Activated CD4-positive, alpha-beta memory T cell treated with anti-CD3 and anti-CD28 coated beads for 36 hours (primary cell): ENCODE results near the gene FAIM2. TPM values are rescaled to one million over a fixed set of nuclear protein-coding genes. Genes with fewer than 3 reads are reported as not detected.

ENCODE experiments used
- CTCF ChIA-PET: fragments of 350-600 bp; sonication (Branson Sonifier 250); formaldehyde crosslinking; loops from one replicate; lab custom pipeline; 2021; ENCODE audit warnings: antibody characterized with exemption, inconsistent platforms; lab: Charles Lee
- POLR2A ChIA-PET: fragments of 350-600 bp; sonication (Branson Sonifier 250); formaldehyde crosslinking; loops from one replicate; lab custom pipeline; 2021; ENCODE audit warnings: antibody characterized with exemption; lab: Charles Lee
- DNase-seq: peaks from one replicate; pipeline ENCODE4 v3.0.0-alpha.2; 2020
- H3K27ac Mint-ChIP-seq: one replicate; pipeline ENCODE4 v1.8.0; 2021; ENCODE audit warnings: mixed read lengths
- H3K27me3 Mint-ChIP-seq: one replicate; pipeline ENCODE4 v1.8.0; 2021; ENCODE audit warnings: mixed read lengths
- H3K36me3 Mint-ChIP-seq: one replicate; pipeline ENCODE4 v1.8.0; 2021; ENCODE audit warnings: mixed read lengths
- H3K4me1 Mint-ChIP-seq: one replicate; pipeline ENCODE4 v1.8.0; 2021; ENCODE audit warnings: low read depth, mixed read lengths
- H3K4me3 Mint-ChIP-seq: one replicate; pipeline ENCODE4 v1.8.0; 2021; ENCODE audit warnings: mild to moderate bottlenecking, mixed read lengths
- H3K9me3 Mint-ChIP-seq: one replicate; pipeline ENCODE4 v1.8.0; 2021; ENCODE audit warnings: mixed read lengths
- intact Hi-C: fragments of 100-400 bp; cut with micrococcal nuclease; formaldehyde crosslinking; loops from one replicate; pipeline ENCODE4 v1.15.1; 2023
- total RNA-seq, 2 experiments: library from RNA; stranded (reverse); gene quantifications; one replicate each; pipeline ENCODE4 v1.2.3, GENCODE V29; 2021

The FAIM2 gene
- total RNA-seq, 2 experiments from 2014 or later: 1.7 to 2.1 TPM

DNA sequence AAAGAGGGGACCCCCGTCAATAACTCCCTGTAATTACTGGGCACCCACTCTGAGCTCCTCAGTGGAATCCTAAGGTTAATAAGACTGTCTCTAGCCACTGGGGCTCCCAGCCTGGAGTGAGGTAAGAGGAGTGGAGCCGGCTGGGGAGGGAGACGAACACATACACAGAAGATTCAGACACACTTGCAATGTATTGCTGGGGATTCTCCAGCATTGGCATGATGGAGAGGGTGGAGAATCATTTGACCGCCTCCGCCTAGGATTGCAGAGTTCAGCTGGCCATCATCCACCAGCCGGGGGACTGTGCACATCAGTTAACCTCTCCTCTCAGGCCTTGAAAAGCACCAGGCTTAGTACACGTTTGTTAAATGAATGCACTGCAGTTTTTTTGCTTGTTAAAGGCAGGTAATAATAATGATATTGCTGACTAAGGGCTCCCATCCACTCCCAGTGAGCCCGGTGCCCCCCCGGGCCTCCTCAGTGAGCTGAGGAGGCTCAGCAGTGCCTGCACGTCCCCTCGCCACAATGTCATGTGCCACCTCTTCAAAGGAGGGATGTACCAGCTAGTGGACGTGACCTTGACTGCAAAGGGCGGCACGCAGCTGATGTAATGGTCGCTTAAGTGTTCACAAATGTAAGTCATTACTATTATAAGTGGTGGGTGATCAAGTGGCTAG is 20.3 kb upstream of the FAIM2 start:
- Mint-ChIP-seq H3K4me3 (no peak overlapping the region), H3K27me3 (no peaks in the 10 kb centered on the region), H3K9me3 (no peaks in the 10 kb centered on the region), H3K27ac (no peak overlapping the region), H3K36me3 (no peaks in the 10 kb centered on the region), H3K4me1 (no peaks in the 10 kb centered on the region)
- ChIA-PET CTCF (interaction anchor here (0.5 to 1.0 kb wide), 2 partner anchors 115 to 146 kb away, joined by 3 read pairs; no protein-coding TSS in a partner anchor), POLR2A (no interaction called here)
- no peak for DNase-seq
- intact Hi-C loops: no loop called here

DNA sequence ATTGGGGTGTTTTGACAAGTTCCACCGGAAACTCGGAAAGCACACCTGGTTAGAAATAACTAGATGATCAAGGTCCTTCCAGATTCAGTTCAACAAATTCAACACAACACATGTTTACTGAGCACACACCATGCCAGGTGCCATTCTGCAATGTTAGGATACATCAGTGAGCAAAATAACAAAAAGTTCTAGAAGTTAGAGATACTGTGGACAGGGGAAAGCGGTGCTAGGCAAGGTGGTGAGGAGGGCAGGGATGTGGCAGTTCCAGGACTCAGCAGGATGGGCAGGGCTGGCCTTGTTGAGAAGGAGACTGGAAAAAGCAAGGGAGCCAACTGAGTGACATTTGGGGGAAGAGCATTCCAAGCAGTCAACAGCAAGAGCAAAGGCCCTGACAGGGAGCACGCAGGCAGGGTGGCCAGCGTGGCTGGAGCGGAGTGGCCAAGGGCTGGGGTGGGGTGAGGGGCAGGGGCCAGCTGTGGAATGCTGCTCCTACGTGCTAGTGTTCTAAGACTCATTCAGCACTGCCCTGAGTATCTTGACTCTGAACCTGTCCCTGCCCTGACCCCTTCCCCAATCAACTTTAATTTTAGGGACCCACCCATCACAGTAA is 19.4 kb upstream of the FAIM2 start:
- POLR2A ChIA-PET: no interaction called here
- CTCF ChIA-PET: interaction anchor here (1.2 kb wide), 1 partner anchor 56 kb away, joined by 4 read pairs; no protein-coding TSS in a partner anchor
- Mint-ChIP-seq H3K27ac (no peak overlapping the region), H3K9me3 (no peaks in the 10 kb centered on the region), H3K4me3 (no peak overlapping the region), H3K36me3 (no peaks in the 10 kb centered on the region), H3K27me3 (no peaks in the 10 kb centered on the region), H3K4me1 (no peaks in the 10 kb centered on the region)
- intact Hi-C loops: no loop called here
- DNase-seq: no peak

DNA sequence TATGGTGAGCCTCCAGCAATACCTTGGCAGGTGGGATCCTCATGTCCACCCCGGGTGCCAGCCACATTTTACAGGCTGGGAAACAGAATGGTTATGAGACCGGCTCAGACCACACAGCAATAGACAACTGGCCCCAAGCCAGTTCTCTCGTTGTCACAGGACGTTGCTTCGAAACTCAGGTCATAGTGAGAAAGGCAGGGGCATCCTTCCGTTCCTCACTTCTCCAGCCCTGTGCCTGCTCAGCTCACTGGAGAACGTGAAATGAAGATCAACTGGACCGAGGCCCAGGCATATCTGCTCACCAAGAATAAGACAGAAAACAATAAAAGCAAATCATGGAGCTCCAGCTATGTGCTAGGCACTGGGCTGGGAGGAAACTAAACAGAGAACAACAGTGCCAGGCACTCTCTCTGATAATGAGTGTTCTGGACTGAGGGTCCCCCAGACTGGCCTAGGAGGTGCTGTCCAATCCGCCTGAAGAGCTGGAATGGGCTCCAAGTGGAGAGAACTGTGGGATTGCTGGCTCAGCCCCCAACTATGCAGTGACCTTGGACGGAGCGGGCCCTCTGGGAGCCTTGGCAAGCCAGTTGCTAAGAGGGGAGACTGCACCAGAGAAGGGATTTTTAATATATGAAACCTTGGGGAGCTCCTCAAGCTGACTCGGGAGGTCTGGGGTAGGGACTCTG is 18.8 kb upstream of the FAIM2 start:
- H3K27ac Mint-ChIP-seq: no peak overlapping the region
- H3K4me3 Mint-ChIP-seq: no peak overlapping the region
- CTCF ChIA-PET: interaction anchor here (1.2 kb wide), 1 partner anchor 55 kb away, joined by 4 read pairs; no protein-coding TSS in a partner anchor
- H3K36me3 Mint-ChIP-seq: no peaks in the 10 kb centered on the region
- no peaks in the 10 kb centered on the region for H3K27me3 Mint-ChIP-seq
- H3K9me3 Mint-ChIP-seq: no peaks in the 10 kb centered on the region
- no peaks in the 10 kb centered on the region for H3K4me1 Mint-ChIP-seq
- intact Hi-C loops: no loop called here
- POLR2A ChIA-PET: no interaction called here
- DNase-seq: no peak

DNA sequence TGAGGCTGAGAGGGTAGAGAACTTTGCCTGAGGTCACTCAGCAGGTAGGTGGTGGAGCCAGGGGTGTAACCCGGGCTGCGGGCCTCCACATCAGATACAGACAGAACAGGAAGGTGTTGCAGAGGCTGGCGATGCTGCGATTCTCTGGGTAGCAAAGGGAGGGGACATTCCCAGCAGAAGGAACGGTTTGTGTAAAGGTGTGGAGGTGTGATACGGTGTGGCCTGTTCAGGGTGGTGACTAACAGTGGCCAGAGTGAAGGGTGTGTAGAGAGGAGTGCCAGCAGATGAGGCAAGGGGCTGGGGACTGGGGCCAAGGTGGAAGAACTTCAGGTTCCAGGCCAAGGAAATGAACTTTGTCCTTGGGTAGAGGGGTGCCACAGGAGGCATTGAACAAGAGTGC is 18.2 kb upstream of the FAIM2 start:
- H3K27ac Mint-ChIP-seq: no peak overlapping the region
- intact Hi-C loops: no loop called here
- ChIA-PET CTCF (interaction anchor here (1.2 kb wide), 1 partner anchor 55 kb away, joined by 4 read pairs; no protein-coding TSS in a partner anchor), POLR2A (no interaction called here)
- H3K9me3 Mint-ChIP-seq: no peaks in the 10 kb centered on the region
- no peak for DNase-seq
- H3K27me3 Mint-ChIP-seq: peaks cover 1% of the 10 kb centered on the region
- no peaks in the 10 kb centered on the region for H3K4me1 Mint-ChIP-seq
- no peak overlapping the region for H3K4me3 Mint-ChIP-seq
- no peaks in the 10 kb centered on the region for H3K36me3 Mint-ChIP-seq

DNA sequence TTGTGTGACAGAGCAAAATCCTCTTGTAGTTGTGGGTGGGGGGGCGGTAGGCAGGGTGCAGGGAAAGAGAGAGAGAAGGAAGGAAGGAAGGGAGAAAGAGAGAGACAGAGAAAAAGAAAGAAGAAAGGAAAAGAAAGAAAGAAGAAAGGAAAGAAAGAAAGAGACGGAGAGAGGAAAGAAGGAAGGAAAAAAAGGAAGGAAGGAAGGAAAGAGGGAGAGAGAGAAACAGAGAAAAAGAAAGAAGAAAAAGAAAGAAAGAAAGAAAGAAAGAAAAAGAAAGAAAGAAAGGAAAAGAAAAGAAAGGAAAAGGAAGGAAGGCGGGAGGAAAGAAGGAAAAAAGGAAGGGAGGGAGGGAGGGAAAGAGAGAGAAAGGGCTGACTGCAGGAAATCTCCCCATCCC is 17.6 kb upstream of the FAIM2 start:
- ChIA-PET POLR2A (no interaction called here), CTCF (no interaction called here)

DNA sequence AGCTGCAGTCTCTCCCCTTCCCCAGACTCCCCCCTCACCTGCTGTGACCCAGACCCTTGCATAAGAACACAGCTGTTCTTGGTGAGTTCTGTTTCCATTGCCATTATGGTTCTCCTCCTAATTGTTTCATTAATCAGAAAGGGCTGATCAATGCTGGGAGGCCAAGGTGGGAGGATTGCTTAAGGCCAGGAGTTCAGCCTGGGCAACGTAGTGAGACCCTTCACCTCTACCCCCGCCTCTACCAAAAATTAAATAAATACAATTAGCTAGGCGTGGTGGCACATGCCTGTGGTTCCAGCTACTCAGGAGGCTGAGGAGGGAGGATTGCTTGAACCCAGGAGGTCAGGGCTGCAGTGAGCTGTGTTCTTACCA is 17.2 kb upstream of the FAIM2 start:
- CTCF ChIA-PET: no interaction called here
- no peaks in the 10 kb centered on the region for H3K36me3 Mint-ChIP-seq
- intact Hi-C loops: no loop called here
- POLR2A ChIA-PET: no interaction called here
- H3K9me3 Mint-ChIP-seq: no peaks in the 10 kb centered on the region
- H3K27ac Mint-ChIP-seq: no peak overlapping the region
- H3K4me1 Mint-ChIP-seq: no peaks in the 10 kb centered on the region
- no peak for DNase-seq
- H3K27me3 Mint-ChIP-seq: peaks cover 2% of the 10 kb centered on the region
- H3K4me3 Mint-ChIP-seq: no peak overlapping the region

More for the DNA sequence above, 17.6 kb upstream of the FAIM2 start:
- Mint-ChIP-seq H3K9me3 (no peaks in the 10 kb centered on the region), H3K4me3 (no peak overlapping the region), H3K27ac (no peak overlapping the region), H3K4me1 (no peaks in the 10 kb centered on the region), H3K27me3 (peaks cover 2% of the 10 kb centered on the region), H3K36me3 (no peaks in the 10 kb centered on the region)
- no peak for DNase-seq
- intact Hi-C loops: no loop called here

DNA sequence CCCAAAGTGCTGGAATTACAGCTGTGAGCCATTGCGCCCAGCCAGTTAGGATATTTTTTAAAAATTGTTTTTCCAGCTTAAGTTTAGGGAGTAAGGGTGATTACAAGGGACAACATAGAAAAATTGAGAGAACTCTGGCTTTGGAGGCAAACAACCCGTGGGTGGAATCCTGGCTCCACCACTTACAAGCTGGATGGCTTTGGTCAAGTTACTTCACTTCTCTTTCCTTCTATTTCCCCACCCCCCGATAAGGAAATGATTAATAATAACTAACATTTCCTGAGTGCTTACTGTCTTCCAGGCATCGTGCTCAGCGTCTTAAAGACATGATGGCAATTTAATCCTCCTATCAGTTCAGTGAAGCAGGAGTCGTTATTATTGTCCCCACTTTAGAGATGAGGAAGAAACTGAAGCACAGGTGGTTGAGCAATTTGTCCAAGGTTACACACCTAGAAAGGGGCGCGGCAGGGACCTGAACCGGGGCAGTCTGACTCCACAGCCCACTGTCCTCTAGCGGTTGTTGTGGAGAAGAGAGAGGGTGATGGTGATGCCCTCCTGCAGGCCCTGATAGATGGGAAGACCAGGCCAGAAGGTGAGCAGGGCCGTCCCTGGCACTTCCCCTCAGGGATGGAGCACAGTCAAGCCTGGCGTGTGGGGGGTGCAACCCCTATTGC is 16.7 kb upstream of the FAIM2 start:
- H3K27ac Mint-ChIP-seq: no peak overlapping the region

DNA sequence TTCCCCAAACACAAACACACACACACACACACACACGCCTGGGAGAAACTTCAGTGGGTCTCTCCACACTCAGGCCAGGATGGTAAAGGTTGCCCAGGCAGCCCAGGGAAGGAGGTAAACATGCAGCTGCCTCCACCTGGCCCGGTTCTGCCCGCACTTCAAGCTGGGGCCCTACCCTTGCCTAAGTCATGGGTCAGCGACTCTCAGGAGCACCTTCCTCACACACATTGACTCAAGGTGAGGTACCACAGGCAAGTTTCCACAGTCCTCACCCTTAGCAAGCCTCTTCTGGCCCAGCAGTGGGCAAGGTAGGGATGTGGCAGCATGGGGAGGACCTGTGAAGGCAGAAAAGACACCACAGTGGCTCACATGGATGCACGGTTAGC is 14.1 kb upstream of the FAIM2 start:
- ChIA-PET POLR2A (no interaction called here), CTCF (no interaction called here)
- DNase-seq: no peak
- no peak overlapping the region for H3K27ac Mint-ChIP-seq
- H3K4me1 Mint-ChIP-seq: no peaks in the 10 kb centered on the region
- H3K4me3 Mint-ChIP-seq: no peak overlapping the region
- H3K9me3 Mint-ChIP-seq: no peaks in the 10 kb centered on the region
- H3K27me3 Mint-ChIP-seq: peaks cover 2% of the 10 kb centered on the region
- no peaks in the 10 kb centered on the region for H3K36me3 Mint-ChIP-seq
- intact Hi-C loops: no loop called here

More for the DNA sequence above, 16.7 kb upstream of the FAIM2 start:
- no peaks in the 10 kb centered on the region for H3K36me3 Mint-ChIP-seq
- no peak overlapping the region for H3K4me3 Mint-ChIP-seq
- DNase-seq: no peak
- intact Hi-C loops: no loop called here
- POLR2A ChIA-PET: no interaction called here
- H3K27me3 Mint-ChIP-seq: peaks cover 2% of the 10 kb centered on the region
- CTCF ChIA-PET: no interaction called here
- H3K4me1 Mint-ChIP-seq: no peaks in the 10 kb centered on the region
- no peaks in the 10 kb centered on the region for H3K9me3 Mint-ChIP-seq

DNA sequence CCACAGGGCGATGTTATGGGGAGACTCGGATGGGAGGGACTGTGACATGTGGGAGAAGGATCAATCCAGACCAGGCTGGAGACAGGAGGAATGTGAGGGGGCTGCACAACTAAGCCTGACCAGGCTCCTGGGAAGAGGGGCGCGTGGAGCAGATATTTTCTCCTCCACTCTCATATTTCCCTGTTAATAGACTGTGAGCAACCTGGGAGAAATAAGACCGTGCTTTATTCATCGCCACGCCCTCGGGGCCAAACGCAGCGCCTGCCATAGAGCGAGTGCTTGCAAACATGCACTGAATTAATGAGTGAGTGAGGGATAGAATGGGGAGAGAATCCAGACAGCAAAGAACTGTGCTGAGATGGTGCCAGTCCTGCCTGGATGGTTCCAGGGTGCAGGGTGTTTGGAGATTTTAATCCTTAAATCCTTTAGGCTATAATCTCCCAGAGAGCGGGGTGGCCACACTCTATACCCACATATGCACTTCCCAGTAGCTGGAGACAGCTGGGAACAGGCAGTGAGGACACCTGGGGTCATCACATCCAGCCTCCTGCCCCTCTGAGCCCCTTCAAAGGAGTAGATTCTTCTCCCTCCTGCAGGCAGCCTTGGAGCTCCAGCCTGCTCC is 13.6 kb upstream of the FAIM2 start:
- POLR2A ChIA-PET: no interaction called here
- Mint-ChIP-seq H3K9me3 (no peaks in the 10 kb centered on the region), H3K36me3 (no peaks in the 10 kb centered on the region), H3K4me1 (no peaks in the 10 kb centered on the region), H3K4me3 (no peak overlapping the region), H3K27me3 (peaks cover 2% of the 10 kb centered on the region), H3K27ac (no peak overlapping the region)
- intact Hi-C loops: no loop called here
- CTCF ChIA-PET: no interaction called here
- no peak for DNase-seq

DNA sequence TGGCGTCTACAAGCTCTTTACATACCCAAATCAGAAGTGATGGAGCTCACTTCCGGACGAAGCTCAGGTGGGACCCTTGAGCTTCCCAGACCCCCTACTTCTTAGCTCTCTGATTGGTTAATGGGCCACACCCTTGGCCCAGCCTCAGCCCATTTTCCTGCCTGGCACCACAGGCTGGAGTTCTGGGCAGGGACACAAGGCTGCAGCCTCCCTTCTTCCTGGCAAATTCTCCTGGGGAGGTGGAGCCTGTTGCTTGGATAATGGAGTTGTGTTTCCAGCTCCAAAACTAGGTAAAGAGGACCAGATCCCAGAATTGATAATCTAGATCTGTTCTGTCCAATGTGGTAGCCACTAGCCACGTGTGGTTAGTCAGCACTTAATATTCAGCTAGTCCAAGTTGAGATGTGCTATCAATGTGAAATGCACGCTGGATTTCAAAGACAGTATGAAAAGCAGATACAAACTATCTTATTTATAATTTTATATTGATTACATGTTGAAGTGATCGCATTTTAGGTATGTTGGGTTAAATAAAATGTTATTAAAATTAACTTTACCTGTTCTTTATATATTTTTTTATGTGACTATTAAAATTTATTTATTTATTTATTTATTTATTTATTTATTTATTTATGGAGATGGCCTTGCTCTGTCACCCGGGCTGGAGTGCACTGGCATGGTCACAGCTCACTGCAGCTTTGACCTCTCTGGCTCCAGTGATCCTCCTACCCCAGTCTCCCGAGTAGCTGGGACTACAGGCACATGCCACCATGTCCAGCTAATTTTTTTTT is 12.6 kb upstream of the FAIM2 start:
- Mint-ChIP-seq H3K36me3 (no peaks in the 10 kb centered on the region), H3K27me3 (peaks cover 2% of the 10 kb centered on the region), H3K9me3 (no peaks in the 10 kb centered on the region), H3K27ac (no peak overlapping the region), H3K4me3 (no peak overlapping the region), H3K4me1 (no peaks in the 10 kb centered on the region)
- DNase-seq: no peak
- intact Hi-C loops: no loop called here
- POLR2A ChIA-PET: no interaction called here
- CTCF ChIA-PET: interaction anchor here (2.1 kb wide), 1 partner anchor 51 kb away, joined by 5 read pairs; no protein-coding TSS in a partner anchor
